ENCODE data around the gene HOXA3. TPM values are rescaled to one million over a fixed set of nuclear protein-coding genes. Genes with fewer than 3 reads are reported as not detected.

The HOXA3 gene
- total RNA-seq, 1 experiment from 2014 or later: 30.2 TPM

- in situ Hi-C loops (cut with HindIII; ENCODE audit: low pct_unique_long_range_greater_than_20kb, low sequenced_read_pairs): no loop called here
- ATAC-seq (no peak), DNase-seq (ENCODE audit: low read depth, low spot score) (no peak)
- POLR2A ChIA-PET: interaction anchor here (0.6 kb wide), 1 partner anchor 343 kb away, joined by 3 read pairs; no protein-coding TSS in a partner anchor
- intact Hi-C loops (cut with micrococcal nuclease; ENCODE audit: unreplicated experiment): no loop called here
- no TSS peak for BruUV-seq (replicated peaks)
- Histone ChIP-seq H3K4me1 (ENCODE audit: control insufficient read depth, insufficient read depth, low read length) (peaks cover 30% of the 10 kb centered on the region), H3K27me3 (ENCODE audit: control insufficient read depth, insufficient read depth, low read length) (no peaks in the 10 kb centered on the region), H3K9me3 (ENCODE audit: control insufficient read depth, insufficient read depth, low read depth, low read length) (no peaks in the 10 kb centered on the region), H3K36me3 (ENCODE audit: control insufficient read depth, insufficient read depth, low read length) (no peaks in the 10 kb centered on the region), H3K4me3 (ENCODE audit: low read depth in 2 of 2, low read length in 2 of 2) (no peak overlapping the region), H3K27ac (ENCODE audit: low read length) (no peak overlapping the region)
- TF ChIP-seq REST (IDR thresholded peaks at IDR 0.05; ENCODE audit: insufficient read depth in 1 of 2, low read depth in 2 of 2, low read length in 1 of 2) (no peak), SIN3A (IDR thresholded peaks at IDR 0.05; ENCODE audit: borderline replicate concordance, insufficient read depth, low read depth, low read length) (no peak), POLR2AphosphoS5 (IDR thresholded peaks at IDR 0.05; ENCODE audit: low read depth, low read length) (no peak), TCF7L2 (IDR thresholded peaks at IDR 0.05; ENCODE audit: low read depth, low read length) (no peak)
- CTCF ChIA-PET: interaction anchor here (0.6 kb wide), 1 partner anchor 463 kb away, joined by 3 read pairs; no protein-coding TSS in a partner anchor
Observed at GRCh38 chr7:27145165-27145913, 7.0 kb downstream of the HOXA3 start.

GRCh38 chr7:27144781-27145164 is 7.6 kb downstream of the HOXA3 start:
- intact Hi-C loops (cut with micrococcal nuclease; ENCODE audit: unreplicated experiment) (no loop called here), in situ Hi-C loops (cut with HindIII; ENCODE audit: low pct_unique_long_range_greater_than_20kb, low sequenced_read_pairs) (loop anchor here (5.0 kb wide), 1 partner anchor 287 kb away; no protein-coding TSS in a partner anchor)
- H3K36me3 ChIP-seq (ENCODE audit: control insufficient read depth, insufficient read depth, low read length): no peaks in the 10 kb centered on the region
- BruUV-seq (replicated peaks): no TSS peak
- H3K9me3 ChIP-seq (ENCODE audit: control insufficient read depth, insufficient read depth, low read depth, low read length): no peaks in the 10 kb centered on the region
- TF ChIP-seq POLR2AphosphoS5 (IDR thresholded peaks at IDR 0.05; ENCODE audit: low read depth, low read length) (no peak), SIN3A (IDR thresholded peaks at IDR 0.05; ENCODE audit: borderline replicate concordance, insufficient read depth, low read depth, low read length) (no peak), TCF7L2 (IDR thresholded peaks at IDR 0.05; ENCODE audit: low read depth, low read length) (no peak), REST (IDR thresholded peaks at IDR 0.05; ENCODE audit: insufficient read depth in 1 of 2, low read depth in 2 of 2, low read length in 1 of 2) (no peak), CTCF (IDR thresholded peaks at IDR 0.05) (no peak)
- DNase-seq (ENCODE audit: low read depth, low spot score) (no peak), ATAC-seq (no peak)
- H3K4me1 ChIP-seq (ENCODE audit: control insufficient read depth, insufficient read depth, low read length): peaks cover 27% of the 10 kb centered on the region
- ChIA-PET CTCF (no interaction called here), POLR2A (no interaction called here)
- no peak overlapping the region for H3K27ac ChIP-seq (ENCODE audit: low read length)
- no peak overlapping the region for H3K4me3 ChIP-seq (ENCODE audit: low read depth in 2 of 2, low read length in 2 of 2)
- no peaks in the 10 kb centered on the region for H3K27me3 ChIP-seq (ENCODE audit: control insufficient read depth, insufficient read depth, low read length)
